ENCODE data around the gene RNF213.

- TF ChIP-seq CTCF (conservative IDR thresholded peaks at IDR 0.05) (no peak), EZH2 (IDR thresholded peaks at IDR 0.05; ENCODE audit: low read depth) (no peak)
Observed at GRCh38 chr17:80212109-80212508, 48.5 kb upstream of the RNF213 start.

Measured in PC-9 (cell line).